Fibroblast of pulmonary artery (primary cell): Measurements from ENCODE around the gene TMEM247.
A peak's percentile ranks its signal among the peaks of the same experiment; 100 is the strongest.

ENCODE experiments used
- DNase-seq: peaks from one replicate; pipeline ENCODE4 v3.0.0-alpha.2; 2010; ENCODE audit warnings: low read depth
- H3K4me3 ChIP-seq: replicated peaks from 2 replicates; pipeline ENCODE4 v1.5.1; 2011; ENCODE audit warnings: low read depth, mild to moderate bottlenecking, control low read depth, low read length, moderate library complexity
- CTCF ChIP-seq: IDR thresholded peaks from 2 replicates; pipeline ENCODE4 v1.5.1; 2011; ENCODE audit warnings: mild to moderate bottlenecking, control low read depth, low read length, inconsistent platforms; ENCODE audit errors: missing control alignments

Gene TMEM247

GRCh38 chr2:46488389-46488788, 9.0 kb downstream of the TMEM247 start:
- TF ChIP-seq CTCF: peak; percentile 11
- H3K4me3 ChIP-seq: no peak overlapping the region
- no peak for DNase-seq

DNA sequence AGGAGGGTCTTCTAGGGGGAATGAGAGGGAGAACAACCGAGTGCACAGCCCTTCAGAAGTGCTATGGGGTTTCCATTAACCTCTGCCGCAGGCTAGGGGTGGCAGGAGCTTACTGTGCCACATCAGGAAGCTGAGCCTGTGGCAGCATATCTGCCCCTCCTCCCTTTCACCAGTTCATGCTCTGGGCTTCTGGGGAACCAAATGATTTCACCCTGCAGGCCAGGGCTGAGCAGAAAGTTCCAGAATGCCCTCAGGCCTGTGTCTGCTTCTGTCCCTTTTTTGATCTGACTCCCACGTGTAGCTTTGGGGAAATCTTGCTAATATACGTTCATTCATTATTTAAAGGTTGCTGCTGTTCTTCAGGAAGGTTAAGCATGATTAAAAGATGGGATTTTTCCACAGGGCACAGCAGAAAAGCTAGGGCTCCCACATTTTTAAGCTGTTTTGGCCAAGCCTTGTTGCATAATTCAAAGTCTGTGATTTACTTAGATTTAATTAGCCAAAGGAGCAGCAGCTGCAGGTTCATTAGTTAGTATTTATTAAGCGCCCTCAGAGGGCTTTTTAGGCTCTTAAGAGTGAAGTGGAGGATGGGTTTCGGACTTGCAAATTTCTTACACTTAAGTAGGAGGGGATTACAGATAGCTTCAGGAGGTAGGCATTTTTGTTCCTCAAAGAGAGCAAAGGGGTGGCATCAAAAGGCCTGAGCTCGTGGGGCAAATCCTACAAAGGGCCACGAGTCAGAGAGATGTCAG, 10.2 kb downstream of the TMEM247 start:
- DNase-seq: no peak
- no peak overlapping the region for H3K4me3 ChIP-seq
- no peak for TF ChIP-seq CTCF

DNA sequence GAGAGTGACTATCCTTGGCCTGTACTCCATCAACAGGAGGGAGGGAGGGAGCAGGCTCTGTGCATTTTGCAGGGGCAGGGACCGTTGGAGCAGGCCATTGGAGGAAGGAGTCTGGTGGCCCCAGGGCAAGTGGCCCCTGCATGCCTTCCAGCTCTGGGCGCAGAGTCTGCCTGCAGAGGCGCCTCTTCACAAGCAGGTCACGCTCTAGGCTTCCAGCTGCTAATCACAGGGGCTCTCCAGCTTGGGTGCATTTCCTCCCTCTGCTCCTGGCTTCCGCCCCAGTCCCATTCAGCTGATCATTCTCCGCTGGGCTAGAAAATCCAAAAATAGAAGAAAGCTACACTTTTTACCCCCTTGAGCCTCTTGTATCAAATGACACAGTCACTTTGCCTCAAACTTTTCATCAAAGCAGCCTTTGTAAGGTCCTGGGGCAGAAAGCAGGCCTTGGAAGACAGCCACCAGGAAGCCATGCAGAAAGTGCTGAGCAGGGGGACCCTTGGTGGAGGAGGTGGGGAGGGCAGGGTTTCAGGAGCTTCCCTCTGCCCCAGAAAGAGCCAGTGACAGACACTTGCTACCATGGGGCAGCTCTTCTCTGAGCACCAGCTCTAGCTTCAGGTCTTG, 11.3 kb downstream of the TMEM247 start:
- H3K4me3 ChIP-seq: no peak overlapping the region
- no peak for TF ChIP-seq CTCF
- peak; percentile 45 for DNase-seq

- no peak for TF ChIP-seq CTCF
- no peak for DNase-seq
- H3K4me3 ChIP-seq: no peak overlapping the region
Observed at GRCh38 chr2:46492301-46492700, 12.9 kb downstream of the TMEM247 start.

DNA sequence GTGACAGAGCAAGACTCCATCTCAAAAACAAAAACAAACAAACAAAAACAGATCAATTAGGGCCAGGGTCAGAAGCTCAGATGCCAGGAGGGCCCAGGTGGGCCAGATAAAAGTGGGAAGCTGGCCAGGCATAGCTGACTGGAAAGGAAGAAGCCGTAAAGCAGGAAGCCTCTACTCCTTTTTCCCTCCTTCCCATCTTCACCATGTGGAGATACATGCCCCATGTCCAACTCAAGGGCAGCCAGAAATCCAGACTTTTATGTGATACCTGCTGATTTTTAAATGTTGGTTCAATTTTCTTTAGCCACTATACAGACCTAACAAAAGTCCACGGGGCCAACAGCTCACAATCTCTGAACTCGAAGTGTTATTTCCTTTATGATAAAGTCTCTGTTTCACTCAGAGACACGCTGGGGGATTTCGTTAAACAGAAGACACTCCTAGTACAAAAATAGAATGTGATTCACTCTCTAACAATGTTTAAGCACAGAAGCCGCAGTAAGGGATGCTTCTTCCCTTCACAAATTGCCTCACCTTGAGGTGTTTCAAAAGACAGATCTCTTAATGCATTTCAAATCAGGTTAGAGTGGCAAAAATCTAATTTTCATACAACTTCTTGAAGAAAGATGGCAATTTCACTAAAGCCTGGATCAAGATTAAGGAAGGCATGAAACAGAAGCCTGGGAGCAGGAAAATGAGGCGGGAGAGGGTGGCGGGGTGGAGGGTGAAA, 14.0 kb downstream of the TMEM247 start:
- no peak overlapping the region for H3K4me3 ChIP-seq
- no peak for TF ChIP-seq CTCF
- peak; percentile 69 for DNase-seq

DNA sequence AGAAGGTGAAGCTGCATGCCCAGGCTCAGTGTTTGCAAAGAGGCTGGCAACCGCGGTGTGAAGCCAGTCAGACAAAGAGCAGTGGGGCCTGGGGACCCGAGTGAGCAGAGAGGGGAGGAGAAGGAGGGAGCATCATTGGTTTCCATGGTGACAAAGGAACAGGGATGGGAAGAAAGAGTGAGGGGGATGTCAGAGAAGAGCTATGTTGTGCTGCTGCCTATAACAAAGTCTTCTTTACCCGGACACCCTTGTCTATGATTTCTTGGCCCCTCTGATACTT, 14.5 kb downstream of the TMEM247 start:
- TF ChIP-seq CTCF: no peak
- H3K4me3 ChIP-seq: no peak overlapping the region
- DNase-seq: no peak
